Measurements from ENCODE around the gene ZNF280D. TPM values are rescaled to one million over a fixed set of nuclear protein-coding genes. Genes with fewer than 3 reads are reported as not detected.

ZNF280D gene
- total and polyA plus RNA-seq, 7 donors, result 5.8 to 75.3 (median 53.6) TPM

- no peak overlapping the region for H3K4me3 ChIP-seq
- H3K27me3 ChIP-seq, result no peaks in the 10 kb centered on the region
- peaks cover 14 to 55% (median 27%) of the 10 kb centered on the region in 4 donors for H3K36me3 ChIP-seq
- DNase-seq, result no peak
- 77 to 93% methylated on average over 1 of the region's 1 CpG for WGBS, 2 donors
- H3K9me3 ChIP-seq, result no peaks in the 10 kb centered on the region
- intact Hi-C loops (cut with DNase I), result no loop called here
- TF ChIP-seq POLR2AphosphoS5 (IDR thresholded peaks at IDR 0.05) (no peak), POLR2A (IDR thresholded peaks at IDR 0.05) (no peak), CTCF (IDR thresholded peaks at IDR 0.05) (no peak), EP300 (IDR thresholded peaks at IDR 0.05) (no peak)
- no peaks in the 10 kb centered on the region for H3K4me1 ChIP-seq
- no peak overlapping the region for H3K27ac ChIP-seq
Measured at GRCh38 chr15:56699743-56700142, 33.6 kb downstream of the ZNF280D start.

GRCh38 chr15:56698270-56698669 lies 35.0 kb downstream of the ZNF280D start:
- H3K4me1 ChIP-seq, result no peaks in the 10 kb centered on the region
- no peak for DNase-seq
- H3K27ac ChIP-seq, result no peak overlapping the region
- peaks cover 12 to 42% (median 22%) of the 10 kb centered on the region in 4 donors for H3K36me3 ChIP-seq
- 98% methylated on average over 2 of the region's 2 CpGs for WGBS, 2 donors
- intact Hi-C loops (cut with DNase I), result no loop called here
- no peak for TF ChIP-seq EP300 (IDR thresholded peaks at IDR 0.05)
- TF ChIP-seq POLR2A (IDR thresholded peaks at IDR 0.05), result no peak
- no peak for TF ChIP-seq POLR2AphosphoS5 (IDR thresholded peaks at IDR 0.05)
- TF ChIP-seq CTCF (IDR thresholded peaks at IDR 0.05), result no peak
- H3K9me3 ChIP-seq, result no peaks in the 10 kb centered on the region
- H3K27me3 ChIP-seq, result no peaks in the 10 kb centered on the region
- no peak overlapping the region for H3K4me3 ChIP-seq

GRCh38 chr15:56693761-56694160 lies 39.5 kb downstream of the ZNF280D start:
- no peaks in the 10 kb centered on the region for H3K9me3 ChIP-seq
- no peaks in the 10 kb centered on the region for H3K4me1 ChIP-seq
- no peak overlapping the region for H3K27ac ChIP-seq
- peaks cover 4 to 33% (median 6%) of the 10 kb centered on the region in 4 donors for H3K36me3 ChIP-seq
- no peaks in the 10 kb centered on the region for H3K27me3 ChIP-seq
- intact Hi-C loops (cut with DNase I), result no loop called here
- TF ChIP-seq CTCF (IDR thresholded peaks at IDR 0.05), result no peak
- no peak for TF ChIP-seq POLR2AphosphoS5 (IDR thresholded peaks at IDR 0.05)
- 81 to 88% methylated on average over 3 of the region's 3 CpGs for WGBS, 2 donors
- no peak overlapping the region for H3K4me3 ChIP-seq
- no peak for DNase-seq

- TF ChIP-seq CTCF (IDR thresholded peaks at IDR 0.05) (no peak), EP300 (IDR thresholded peaks at IDR 0.05) (no peak), POLR2AphosphoS5 (IDR thresholded peaks at IDR 0.05) (no peak)
- H3K27me3 ChIP-seq, result no peaks in the 10 kb centered on the region
- H3K36me3 ChIP-seq, result peaks cover 0 to 33% (median 0%) of the 10 kb centered on the region in 4 donors
- no peak for DNase-seq
- no peak overlapping the region for H3K4me3 ChIP-seq
- H3K27ac ChIP-seq, result no peak overlapping the region
- intact Hi-C loops (cut with DNase I), result no loop called here
- 94 to 95% methylated on average over 1 of the region's 1 CpG for WGBS, 2 donors
- H3K9me3 ChIP-seq, result no peaks in the 10 kb centered on the region
- H3K4me1 ChIP-seq, result no peaks in the 10 kb centered on the region
Measured at GRCh38 chr15:56690733-56691132, 42.6 kb downstream of the ZNF280D start.

GRCh38 chr15:56683908-56684307 lies 49.4 kb downstream of the ZNF280D start:
- Histone ChIP-seq H3K9me3 (no peaks in the 10 kb centered on the region), H3K27me3 (no peaks in the 10 kb centered on the region), H3K27ac (no peak overlapping the region), H3K4me1 (peaks cover 0 to 13% (median 4%) of the 10 kb centered on the region in 4 donors), H3K4me3 (no peak overlapping the region), H3K36me3 (peaks cover 0 to 31% (median 0%) of the 10 kb centered on the region in 4 donors)
- WGBS, 2 donors, result 88 to 92% methylated on average over 1 of the region's 1 CpG
- intact Hi-C loops (cut with DNase I), result no loop called here
- TF ChIP-seq POLR2A (IDR thresholded peaks at IDR 0.05) (no peak), POLR2AphosphoS5 (IDR thresholded peaks at IDR 0.05) (no peak), EP300 (IDR thresholded peaks at IDR 0.05) (no peak), CTCF (IDR thresholded peaks at IDR 0.05) (no peak)
- no peak for DNase-seq
